GM19328 (cell line): ENCODE results near the gene SNX1.
A peak's percentile ranks its signal among the peaks of the same experiment; 100 is the strongest.
"Not testable (repeated sequence)": the region's sequence is repeated elsewhere in the genome, so short reads cannot be mapped to it uniquely, and the experiment has no call there.

Experiments
- ATAC-seq: cut with Tn5 transposase; IDR thresholded peaks from one replicate; pipeline ENCODE4 v1.9.1; 2021; ENCODE audit warnings: mild to moderate bottlenecking, moderate library complexity; ENCODE audit not compliant: unreplicated experiment

SNX1 gene

DNA sequence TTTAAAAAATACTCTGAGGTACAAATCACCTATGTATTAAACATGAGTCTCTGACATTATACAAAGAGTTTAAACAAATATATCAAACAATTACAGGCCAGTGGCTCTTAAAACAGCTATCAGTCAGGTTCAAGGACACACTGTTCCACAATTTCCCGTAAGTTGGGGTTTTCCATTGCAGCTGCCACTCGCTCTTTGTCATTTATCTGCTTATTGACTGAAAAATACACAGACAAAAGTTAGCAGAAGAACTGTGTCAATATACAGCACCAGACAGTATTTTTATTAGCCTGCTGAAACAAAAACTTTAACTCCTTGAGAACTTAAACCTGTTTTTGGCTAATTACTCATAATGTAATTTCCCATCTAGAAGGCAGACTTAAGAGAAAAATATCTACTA, 23.0 kb upstream of the SNX1 start:
- no peak for ATAC-seq

DNA sequence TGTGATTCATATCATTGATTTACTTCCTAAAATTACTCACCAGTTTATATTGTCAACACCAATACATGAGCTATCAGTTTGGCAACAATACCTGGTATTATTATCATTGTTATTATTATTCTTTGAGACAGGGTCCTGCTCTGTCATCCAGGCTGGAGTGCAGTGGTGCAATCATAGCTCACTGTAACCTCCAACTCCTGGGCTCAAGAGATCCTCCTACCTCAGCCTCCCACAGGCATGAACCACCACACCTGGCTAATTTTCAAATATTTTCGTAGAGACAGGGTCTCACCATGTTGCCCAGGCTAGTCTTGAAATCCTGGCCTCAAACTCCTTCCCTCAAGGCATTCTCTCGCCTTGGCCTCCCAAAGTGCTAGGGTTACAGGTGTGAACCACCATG, 22.3 kb upstream of the SNX1 start:
- ATAC-seq: not testable (repeated sequence)

DNA sequence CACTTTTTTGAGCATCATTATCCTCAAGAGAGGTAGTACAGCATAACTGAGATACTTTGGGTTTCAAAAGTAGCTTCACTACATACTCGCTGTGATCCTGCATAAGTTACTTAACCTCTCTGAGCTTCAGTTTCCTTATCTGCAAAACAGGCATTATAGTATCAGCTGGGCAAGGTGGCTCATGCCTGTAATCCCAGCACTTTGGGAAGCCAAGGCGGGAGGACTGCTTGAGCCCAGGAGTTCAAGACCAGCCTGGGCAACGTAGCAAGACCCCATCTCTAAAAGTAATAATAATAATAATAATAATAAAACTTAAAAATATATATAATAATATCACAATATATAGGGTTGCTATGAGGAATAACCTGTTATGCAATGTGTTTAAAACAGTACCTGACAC, 13.0 kb upstream of the SNX1 start:
- no peak for ATAC-seq

DNA sequence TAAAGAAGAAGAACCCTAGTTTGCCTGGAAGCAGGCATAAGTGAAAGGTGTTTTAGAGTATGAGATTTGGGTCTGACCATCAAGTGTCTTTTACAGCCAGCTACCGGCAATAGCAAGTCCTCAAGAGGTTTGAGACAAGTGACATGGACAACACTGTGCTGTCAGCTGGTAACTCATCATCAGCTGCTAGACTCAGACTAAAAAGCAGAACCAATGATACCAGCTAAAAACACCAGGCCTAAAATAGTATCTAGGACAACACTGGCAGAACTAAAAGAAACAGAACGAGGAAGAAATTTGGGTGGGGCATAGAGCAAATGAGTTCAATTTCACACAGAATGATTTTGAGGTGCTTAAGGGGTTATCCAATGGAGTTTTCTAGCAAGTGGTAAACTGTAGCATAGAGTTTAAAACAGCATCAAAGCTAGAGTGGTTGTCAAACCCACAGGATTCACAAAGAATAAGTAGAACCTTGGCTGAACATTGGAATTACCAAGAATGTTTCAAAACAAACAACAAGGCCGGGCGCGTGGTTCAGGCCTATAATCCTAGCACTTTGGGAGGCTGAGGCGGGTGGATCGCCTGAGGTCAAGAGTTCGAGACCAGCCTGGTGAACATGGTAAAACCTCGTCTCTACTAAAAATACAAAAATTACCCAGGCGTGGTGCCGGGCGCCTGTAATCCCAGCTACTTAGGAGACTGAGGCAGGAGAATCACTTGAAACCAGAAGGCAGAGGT, 6.1 kb upstream of the SNX1 start:
- no peak for ATAC-seq

DNA sequence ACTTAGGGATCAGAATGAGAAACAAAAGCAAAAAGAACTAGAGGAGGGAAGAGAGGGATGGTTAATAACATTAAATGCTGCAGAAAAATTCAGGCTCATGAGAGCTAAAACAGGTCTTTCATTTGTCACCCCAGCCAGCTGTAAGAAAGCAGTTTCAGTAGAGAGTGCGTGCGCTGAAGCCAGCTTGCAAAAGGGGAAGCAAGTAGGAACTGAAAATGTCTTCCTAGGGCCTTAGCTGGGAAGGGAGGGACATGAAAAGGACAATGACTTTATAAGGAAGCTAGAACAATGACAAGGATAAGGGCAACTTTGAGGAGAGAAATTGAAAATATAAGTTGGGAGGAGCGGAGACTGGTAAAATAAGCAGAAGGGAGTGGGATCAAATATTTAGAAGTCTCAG, 5.3 kb upstream of the SNX1 start:
- ATAC-seq: no peak

DNA sequence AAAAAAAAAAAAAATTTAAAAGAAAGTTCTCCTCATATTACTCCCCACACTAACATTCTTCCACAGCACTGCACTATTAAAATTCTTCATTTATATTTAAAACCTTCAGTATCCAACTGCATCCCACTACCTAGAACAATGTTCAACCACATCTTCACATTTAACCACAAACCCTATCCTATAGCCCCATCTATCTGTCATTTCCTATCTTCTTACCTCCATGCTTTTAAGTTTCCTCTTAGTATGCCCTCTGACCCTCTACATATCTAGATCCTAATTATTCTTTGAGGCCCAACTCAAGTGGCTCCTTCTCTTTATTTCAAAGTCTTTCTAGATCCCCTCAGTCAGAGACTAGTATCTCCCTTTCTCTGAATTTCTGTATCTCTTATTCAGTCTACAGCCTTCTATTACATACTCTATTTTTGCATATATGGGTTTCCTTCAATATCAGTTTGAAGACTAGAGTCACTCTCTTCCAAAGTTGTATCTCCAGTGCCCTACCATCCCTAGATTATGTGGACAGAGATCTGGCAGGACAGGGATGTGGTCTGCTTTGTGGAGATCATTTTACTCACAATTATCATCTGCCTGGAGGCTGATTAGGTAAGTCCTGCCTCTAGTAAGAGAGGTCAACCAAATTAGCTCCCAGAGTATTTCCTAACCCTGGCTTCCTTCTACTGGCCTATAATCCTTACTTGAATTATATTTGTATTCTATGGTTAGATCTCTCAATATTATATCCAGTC, 3.5 kb upstream of the SNX1 start:
- ATAC-seq: no peak

DNA sequence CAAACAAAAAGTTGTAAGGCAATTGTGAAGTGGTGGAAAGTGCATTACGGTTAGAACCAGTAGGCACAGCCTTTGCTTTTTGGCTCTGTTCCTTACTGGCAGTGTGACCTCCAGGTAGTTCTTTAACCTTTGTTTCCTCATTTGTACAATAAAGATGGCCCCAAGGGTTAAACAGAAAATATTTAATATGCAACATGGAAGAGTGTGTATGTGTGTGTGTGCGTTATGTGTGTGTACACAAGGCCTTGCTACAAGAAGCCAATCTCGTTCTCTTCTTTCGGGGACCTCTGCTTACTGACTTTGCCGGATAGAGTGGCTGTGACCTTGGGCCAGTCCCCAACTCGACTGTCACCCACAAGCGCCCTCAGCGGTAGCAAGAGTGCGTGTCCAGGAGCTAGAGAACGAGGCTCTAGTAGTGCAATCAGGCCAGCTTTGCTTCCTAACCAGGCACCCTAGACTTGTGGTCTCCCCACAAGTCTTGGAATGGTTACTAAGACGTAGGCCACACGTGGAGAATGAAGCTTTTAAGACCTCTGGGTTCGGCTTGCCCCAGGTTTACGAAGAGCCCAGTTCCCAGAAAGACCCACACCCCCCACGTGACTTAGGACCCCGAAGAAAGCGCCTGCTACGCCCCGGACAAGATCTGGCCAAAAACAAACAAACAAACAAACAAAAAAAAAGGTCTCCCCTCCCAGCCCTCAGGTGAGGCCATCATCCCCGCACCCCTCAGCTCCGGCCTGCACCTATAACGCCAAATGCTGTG, 2.7 kb upstream of the SNX1 start:
- ATAC-seq: peak; percentile 1

DNA sequence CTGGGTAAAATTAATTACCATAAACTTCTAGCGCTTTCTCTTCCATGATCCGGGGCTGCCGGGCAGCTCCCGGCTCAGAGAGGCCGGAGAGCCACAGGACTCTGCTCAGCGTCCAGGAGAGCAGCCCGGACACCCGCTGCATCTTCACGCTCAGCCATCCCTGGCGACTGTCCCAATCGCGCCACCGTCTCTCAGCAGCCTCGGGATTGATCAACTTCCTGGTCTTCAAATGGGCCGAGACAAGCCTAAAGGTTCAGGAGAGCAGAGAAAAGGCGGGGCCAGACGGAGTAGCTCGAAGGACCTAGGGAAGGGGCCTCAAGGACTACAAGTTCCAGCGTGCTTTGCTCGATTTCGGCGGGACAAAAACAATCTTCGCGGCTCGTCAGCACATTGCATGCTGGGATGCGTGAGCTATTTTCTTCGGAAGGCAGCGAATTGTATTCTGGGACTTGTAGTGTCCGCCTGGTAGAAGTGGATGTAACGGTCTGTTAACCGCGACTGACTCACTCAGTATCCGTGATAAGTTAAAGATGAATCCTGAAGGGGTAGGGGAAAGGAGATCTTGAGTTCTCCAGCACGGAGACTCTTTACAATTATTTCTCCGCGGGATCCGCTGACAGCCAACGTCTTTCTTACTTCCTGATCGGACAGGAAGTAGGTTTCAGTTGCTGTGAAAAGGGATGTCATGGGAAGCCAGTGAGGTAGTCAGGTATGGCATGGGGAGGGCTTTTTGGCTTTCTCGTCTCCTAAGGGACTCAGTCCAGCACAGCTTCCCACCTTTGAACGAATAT, 2.0 kb upstream of the SNX1 start, which contains the start of gene CIAO2A:
TSS of gene CIAO2A (minus strand) at position 212 of the 791 bp plus-strand sequence. CDS start at position 142, 70 bp downstream.
- peak; percentile 56 for ATAC-seq

DNA sequence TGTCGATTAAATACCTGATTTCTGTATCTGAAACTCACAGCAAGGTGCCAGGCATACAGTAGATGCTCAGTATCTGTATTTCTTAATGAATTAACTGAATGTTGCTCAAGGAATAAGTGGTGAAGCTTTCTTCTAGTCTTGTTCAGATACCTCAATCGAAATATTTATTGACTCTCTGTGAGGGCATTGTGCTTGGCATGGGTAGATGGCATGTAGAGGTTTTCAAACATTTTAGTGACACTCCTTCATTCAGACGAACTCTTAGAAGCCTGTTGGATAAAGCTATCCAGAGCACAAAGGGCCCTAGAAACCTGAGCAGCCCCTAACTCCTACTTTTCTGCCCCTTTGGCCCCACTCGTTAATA, 369 bp upstream of the SNX1 start:
- no peak for ATAC-seq

DNA sequence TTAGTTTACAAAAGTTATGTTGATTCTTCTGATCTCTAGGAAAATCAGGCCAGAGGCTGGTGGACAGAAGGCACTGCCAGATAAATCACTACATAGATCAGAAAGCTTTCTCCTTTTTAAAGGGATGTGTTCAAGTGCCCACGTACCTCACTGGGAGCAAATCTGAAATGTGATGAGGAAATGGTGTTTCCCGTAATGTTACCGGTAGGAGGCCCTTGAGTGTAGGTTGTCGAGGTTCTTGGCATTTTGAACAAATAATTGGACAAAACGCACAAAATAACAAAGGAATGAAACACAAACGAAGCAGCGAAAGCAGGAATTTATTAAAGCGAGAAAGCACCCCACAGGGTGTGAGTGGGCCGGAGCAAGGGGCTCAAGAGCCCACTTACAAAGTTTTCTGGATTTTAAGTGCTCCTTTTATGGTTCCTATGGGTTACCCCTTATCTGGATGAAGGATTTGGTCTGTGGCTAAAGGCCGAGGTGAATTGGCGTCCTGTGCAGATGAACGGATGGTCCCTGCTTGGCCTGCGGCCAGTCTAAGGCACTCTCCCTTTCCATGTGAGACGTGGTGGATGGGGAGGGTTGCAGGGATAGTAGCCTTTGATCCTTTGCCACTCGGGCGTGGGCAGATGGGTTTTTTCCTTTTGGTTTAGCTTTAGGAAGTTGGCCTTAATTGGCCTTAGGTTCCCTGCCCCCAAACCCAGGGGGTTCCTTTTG, 1.0 kb downstream of the SNX1 start:
- no peak for ATAC-seq

DNA sequence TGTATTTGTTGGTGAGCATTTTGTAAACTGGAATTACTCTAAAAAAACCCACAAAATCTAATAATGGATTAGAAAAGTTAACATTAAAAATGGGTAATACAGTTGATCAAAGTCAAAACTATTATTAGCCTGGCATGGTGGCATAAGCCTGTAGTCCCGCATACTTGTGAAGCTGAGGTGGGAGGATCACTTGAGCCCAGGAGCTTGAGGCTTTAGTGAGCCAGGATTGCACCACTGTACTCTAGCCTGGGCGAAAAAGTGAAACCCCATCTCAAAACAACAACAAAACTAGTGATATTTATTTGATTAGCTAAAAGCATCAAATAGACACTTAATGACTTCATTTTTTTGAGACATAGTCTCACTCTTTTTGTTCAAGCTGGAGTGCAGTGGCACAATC, 3.6 kb downstream of the SNX1 start:
- ATAC-seq: no peak

DNA sequence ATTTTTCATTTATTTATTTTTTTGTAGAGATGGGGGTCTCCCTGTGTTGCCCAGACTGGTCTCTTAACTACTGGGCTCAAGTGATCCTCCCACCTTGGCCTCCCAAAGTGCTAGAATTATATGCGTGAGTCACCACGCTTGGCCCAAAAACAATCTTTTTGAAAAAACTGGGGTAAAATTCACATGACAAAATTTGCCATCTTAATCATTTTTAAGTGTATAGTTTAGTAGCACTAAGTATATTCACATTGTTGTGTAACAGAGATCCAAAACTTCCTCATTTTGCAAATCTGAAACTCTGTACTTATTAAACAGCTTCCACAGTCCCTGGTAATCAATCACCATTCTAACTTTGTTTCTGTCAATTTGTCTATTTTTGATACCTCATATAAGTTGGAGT, 5.2 kb downstream of the SNX1 start:
- ATAC-seq: no peak

DNA sequence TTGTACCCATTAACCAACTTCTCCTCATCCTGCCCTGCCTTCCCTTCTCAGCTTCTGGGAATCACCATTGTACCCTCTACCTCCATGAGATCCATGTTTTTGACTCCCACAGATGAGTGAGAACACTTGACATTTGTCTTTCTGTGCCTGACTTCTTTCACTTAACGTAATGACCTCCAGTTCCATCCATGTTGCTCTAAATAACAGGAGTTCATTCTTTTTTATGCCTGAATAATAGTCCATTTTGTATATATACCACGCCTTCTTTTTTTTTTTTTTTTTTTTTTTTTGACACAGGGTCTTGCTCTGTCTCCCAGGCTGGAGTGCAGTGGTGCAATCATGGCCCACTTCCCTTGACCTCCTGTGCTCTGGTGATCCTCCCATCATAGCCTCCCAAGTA, 6.7 kb downstream of the SNX1 start:
- ATAC-seq: no peak

DNA sequence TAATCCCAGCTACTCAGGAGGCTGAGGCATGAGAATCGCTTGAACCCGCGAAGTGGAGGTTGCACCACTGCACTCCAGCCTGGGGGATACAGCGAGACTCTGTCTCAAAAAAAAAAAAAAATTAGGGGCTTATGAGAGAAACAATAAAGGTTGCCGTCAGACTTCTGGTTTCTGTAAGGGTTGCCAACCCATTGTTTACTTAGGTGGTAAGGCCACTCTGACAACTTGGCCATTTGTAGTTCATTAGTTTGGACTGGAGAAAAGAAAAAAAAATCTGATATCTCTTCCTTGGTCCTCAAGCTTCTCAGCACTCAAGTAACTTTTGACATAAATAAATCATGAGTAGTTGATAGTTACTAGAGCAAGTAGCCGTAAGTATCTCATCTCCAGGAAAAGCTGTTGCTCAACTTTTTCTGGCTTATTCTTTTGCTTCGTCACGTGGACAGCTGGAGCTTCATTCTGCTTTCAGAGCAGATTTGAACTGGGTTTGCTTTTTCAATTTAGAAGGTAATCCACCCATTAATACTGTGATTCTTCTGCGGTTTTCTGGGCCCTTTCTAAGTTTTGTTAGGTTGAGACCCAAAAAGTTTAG, 9.4 kb downstream of the SNX1 start:
- no peak for ATAC-seq

DNA sequence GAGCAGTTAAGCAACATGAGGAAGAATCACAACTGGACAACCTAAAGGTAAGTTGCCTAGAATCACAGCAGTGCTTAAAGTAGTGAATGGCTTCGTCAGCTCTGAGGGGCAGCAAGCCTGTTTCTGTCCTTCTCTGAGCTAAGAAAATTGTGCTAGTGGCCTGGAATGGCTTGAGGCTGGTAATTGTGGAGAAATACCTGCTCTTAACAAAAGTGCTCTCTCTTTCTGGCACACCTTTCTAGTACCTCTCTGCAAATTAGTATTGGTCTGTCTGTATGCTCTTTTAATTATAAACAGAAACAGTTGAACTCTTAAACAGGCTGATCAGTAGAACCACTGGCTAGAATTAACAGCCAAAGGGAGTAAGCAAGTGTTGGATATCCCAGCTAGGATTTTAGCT, 11.6 kb downstream of the SNX1 start:
- ATAC-seq: no peak

DNA sequence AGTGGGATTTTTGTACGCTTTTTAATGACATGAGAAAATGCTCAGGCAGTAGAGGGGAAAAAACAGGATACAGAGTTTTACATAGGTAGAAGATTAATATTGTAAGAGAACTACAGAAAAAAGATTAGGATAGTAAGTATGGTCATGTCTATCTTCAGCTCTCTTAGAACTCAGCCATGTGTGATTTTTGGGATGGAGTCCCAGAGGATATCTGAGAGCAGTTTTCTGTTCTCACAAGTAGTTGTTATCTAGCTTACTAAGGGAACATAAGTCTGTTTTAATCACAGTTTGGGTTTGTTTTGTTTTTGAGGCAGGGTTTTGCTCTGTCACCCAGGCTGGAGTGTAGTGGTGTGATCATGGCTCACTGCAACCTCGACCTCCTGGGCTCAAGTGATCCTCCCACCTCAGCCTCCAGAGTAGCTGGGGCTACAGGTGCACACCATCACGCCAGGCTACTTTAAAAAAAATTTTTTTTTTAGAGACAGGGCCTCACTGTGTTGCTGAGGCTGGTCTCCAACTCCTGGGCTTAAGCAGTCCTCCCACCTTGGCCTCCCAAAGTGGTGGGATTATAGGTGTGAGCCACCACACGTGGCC, 14.4 kb downstream of the SNX1 start:
- ATAC-seq: not testable (repeated sequence)

DNA sequence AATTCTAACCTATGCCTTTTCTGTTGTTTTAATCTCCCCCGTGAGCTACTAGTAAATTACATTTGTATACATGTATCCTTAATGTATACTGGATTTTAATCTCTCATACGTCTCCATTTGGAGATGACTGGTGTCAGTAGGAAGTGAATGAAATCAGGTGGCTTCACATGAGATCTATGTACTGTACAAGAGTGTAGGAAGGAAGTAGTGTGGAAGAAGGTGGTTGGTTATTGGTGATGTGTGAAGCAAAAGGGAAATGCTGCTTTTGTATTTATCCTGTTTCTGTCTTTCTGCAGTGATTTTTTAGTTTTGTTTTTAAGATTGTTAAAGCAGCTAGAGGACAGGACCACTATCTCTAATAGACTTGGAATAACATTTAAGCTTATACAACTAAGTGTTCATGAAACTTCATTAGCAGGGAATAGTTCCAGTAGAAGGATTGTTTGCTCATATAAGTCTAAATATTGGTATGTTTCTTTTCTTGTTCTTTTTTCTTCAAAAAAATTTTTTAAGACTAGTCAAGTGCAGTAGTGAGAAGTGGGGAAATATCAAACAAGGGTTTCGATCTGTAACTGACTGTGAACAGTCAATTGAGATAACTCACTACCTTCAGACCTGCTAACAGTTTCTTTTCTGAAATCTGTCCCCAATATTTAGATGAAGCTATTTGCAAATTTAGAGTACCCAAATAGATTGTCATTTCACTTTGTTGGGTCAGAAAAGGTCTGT, 15.3 kb downstream of the SNX1 start:
- ATAC-seq: no peak

DNA sequence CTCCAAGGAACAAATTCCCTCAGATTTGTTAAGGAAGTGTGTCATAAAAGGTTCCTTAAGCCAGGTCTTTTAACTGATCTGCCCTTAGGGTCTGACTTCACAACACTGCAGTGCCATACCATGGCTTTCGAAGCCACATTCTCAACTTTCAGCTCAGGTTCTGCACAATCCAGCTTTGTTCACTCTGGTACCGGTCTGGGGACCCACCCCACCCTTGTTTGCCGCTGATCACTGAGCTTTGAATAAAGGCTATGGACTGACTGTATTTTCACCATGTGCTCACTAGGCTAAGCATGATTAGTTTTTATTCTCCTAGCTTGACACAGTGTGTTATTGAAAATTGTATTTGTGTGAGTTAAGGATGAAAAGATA, 15.9 kb downstream of the SNX1 start:
- ATAC-seq: no peak
